ENCODE data around the gene CDC42BPB.
A peak's percentile ranks its signal among the peaks of the same experiment; 100 is the strongest.
"Not testable (repeated sequence)": the region's sequence is repeated elsewhere in the genome, so short reads cannot be mapped to it uniquely, and the experiment has no call there.

CDC42BPB gene

GRCh38 chr14:102899516-102899900 lies 157.8 kb downstream of the CDC42BPB start:
- DNase-seq (ENCODE audit: low read depth) = no peak
- no peak for TF ChIP-seq CTCF (IDR thresholded peaks at IDR 0.05; ENCODE audit: low read length, missing control alignments)
- no peak overlapping the region for H3K4me3 ChIP-seq (replicated peaks; ENCODE audit: low read depth, low read length)

GRCh38 chr14:102898776-102899515 lies 158.4 kb downstream of the CDC42BPB start:
- no peak overlapping the region for H3K4me3 ChIP-seq (replicated peaks; ENCODE audit: low read depth, low read length)
- DNase-seq (ENCODE audit: low read depth) = no peak
- no peak for TF ChIP-seq CTCF (IDR thresholded peaks at IDR 0.05; ENCODE audit: low read length, missing control alignments)

GRCh38 chr14:102898298-102898697 lies 159.1 kb downstream of the CDC42BPB start:
- no peak for TF ChIP-seq CTCF (IDR thresholded peaks at IDR 0.05; ENCODE audit: low read length, missing control alignments)
- no peak for DNase-seq (ENCODE audit: low read depth)
- no peak overlapping the region for H3K4me3 ChIP-seq (replicated peaks; ENCODE audit: low read depth, low read length)

- DNase-seq (ENCODE audit: low read depth) = no peak
- TF ChIP-seq CTCF (IDR thresholded peaks at IDR 0.05; ENCODE audit: low read length, missing control alignments) = no peak
- no peak overlapping the region for H3K4me3 ChIP-seq (replicated peaks; ENCODE audit: low read depth, low read length)
These were observed 159.9 kb downstream of the CDC42BPB start for GRCh38 chr14:102897299-102898027.

GRCh38 chr14:102896735-102897134 lies 160.6 kb downstream of the CDC42BPB start:
- not testable (repeated sequence) for DNase-seq (ENCODE audit: low read depth); H3K4me3 ChIP-seq (replicated peaks; ENCODE audit: low read depth, low read length)

- peak; percentile 94 for DNase-seq (ENCODE audit: low read depth)
- H3K4me3 ChIP-seq (replicated peaks; ENCODE audit: low read depth, low read length) = no peak overlapping the region
- no peak for TF ChIP-seq CTCF (IDR thresholded peaks at IDR 0.05; ENCODE audit: low read length, missing control alignments)
These were observed 163.9 kb downstream of the CDC42BPB start for GRCh38 chr14:102893452-102893851.

GRCh38 chr14:102892651-102893050 lies 164.7 kb downstream of the CDC42BPB start:
- DNase-seq (ENCODE audit: low read depth) = no peak
- H3K4me3 ChIP-seq (replicated peaks; ENCODE audit: low read depth, low read length) = no peak overlapping the region
- TF ChIP-seq CTCF (IDR thresholded peaks at IDR 0.05; ENCODE audit: low read length, missing control alignments) = no peak

Data from fibroblast of pulmonary artery (primary cell).